AG09309 (cell line): ENCODE data around the gene TSPAN4.

ENCODE experiments used
- DNase-seq: peaks from one replicate; pipeline ENCODE4 v3.0.0-alpha.2; 2010; ENCODE audit warnings: low read depth
- H3K4me3 ChIP-seq: 2 replicates; pipeline ENCODE4 v1.5.1; 2011; ENCODE audit warnings: mild to moderate bottlenecking, low read depth, low read length, moderate library complexity; ENCODE audit not compliant: control insufficient read depth
- CTCF ChIP-seq: IDR thresholded peaks from 2 replicates; pipeline ENCODE4 v1.5.1; 2011; ENCODE audit warnings: mild to moderate bottlenecking, low read depth, low read length, inconsistent platforms; ENCODE audit not compliant: insufficient read depth, control insufficient read depth; ENCODE audit errors: missing control alignments

Gene TSPAN4

GRCh38 chr11:875203-875602 is 32.6 kb downstream of the TSPAN4 start:
- no peak for DNase-seq
- TF ChIP-seq CTCF: no peak
- no peak overlapping the region for H3K4me3 ChIP-seq

DNA sequence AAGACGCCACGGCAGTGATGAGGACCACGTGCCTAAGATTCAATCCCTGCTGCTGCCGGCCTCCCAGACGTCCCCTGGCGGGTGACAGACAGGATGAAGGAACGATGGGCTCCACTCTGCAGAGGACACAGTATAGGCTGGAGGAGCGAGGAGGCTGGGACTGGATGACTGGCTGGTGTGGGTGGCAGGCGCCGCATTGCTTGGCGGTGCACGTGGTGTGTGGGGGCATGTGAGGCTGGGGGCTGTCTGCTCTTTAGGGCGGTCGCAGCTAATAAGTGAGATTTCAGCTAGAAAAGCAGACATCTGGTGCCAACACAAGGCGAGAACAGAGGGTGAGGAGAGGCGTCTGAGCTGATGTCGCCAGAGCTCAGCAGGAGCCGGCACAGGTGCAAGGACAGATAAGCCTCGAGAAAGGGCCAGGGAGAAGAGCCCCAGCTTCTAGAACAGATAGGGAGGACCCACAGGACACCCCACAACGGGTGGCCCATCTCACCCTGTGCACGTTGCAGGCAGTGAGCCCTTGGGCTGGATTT is 33.2 kb downstream of the TSPAN4 start:
- no peak for DNase-seq
- H3K4me3 ChIP-seq: no peak overlapping the region

DNA sequence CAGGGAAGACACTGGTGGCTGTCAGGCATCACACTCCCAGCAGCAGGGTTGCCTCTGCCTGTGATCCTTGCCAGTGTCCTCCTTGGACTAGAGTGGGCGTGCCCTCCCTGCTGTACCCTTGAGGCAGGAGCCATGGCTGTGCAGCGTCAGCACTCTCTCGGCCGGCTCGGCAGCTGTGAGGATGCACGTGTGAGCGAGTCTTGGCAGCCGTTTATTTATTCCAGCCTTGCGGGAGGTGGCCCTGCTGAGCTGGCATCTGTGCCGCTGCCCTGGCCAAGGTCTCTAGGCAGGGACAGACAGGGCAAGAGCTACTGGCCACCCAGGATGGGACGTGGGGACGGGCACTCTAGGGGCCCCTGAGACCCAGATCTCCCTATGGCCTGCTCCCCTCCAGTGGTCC is 33.9 kb downstream of the TSPAN4 start:
- TF ChIP-seq CTCF: no peak
- no peak for DNase-seq
- no peak overlapping the region for H3K4me3 ChIP-seq

More for the DNA sequence above, 33.2 kb downstream of the TSPAN4 start:
- TF ChIP-seq CTCF: no peak

DNA sequence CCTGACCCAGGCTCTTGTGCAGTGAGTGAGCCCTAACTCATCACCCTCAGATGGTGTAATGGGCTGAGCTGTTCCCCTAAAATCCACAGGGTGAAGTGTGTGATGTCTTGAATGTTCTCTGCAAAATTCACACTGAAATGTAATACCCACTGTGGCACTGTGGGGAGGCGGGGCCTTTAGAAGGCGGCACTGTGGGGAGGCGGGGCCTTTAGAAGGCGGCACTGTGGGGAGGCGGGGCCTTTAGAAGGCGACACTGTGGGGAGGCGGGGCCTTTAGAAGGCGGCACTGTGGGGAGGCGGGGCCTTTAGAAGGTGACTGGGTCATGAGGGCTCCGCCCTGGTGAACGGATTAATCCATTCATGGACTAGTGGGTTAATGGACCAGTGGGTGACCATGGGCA is 34.9 kb downstream of the TSPAN4 start:
- no peak for DNase-seq
- TF ChIP-seq CTCF: no peak
- no peak overlapping the region for H3K4me3 ChIP-seq

DNA sequence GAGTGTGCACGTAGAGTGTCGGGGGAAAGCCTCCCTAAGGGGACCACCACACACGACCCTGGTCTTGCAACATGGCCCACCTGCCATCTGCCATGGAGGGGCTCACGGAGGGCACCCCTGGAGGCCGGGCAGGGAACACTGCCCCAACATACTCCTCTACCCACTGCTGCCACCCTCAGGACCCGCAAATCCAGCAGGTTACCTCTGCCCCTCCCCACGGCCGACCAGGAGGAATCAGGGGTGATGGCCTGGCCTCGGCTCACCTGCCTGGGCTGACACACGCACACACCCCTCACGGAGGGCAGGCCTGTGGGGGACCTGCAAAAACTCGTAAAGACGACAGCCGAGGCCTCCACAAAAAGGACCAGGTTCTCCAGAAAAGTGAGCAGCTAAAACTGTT is 37.8 kb downstream of the TSPAN4 start:
- TF ChIP-seq CTCF: no peak
- no peak overlapping the region for H3K4me3 ChIP-seq
- no peak for DNase-seq

- no peak overlapping the region for H3K4me3 ChIP-seq
- no peak for DNase-seq
- TF ChIP-seq CTCF: no peak
These were observed 39.9 kb downstream of the TSPAN4 start for GRCh38 chr11:882596-882995.

GRCh38 chr11:883527-883926 is 40.9 kb downstream of the TSPAN4 start:
- TF ChIP-seq CTCF: no peak
- DNase-seq: no peak
- no peak overlapping the region for H3K4me3 ChIP-seq
